NCI-H2227 treated with DMSO at 0.1 percent for 48 hours (cell line): ENCODE data around the gene GPC6.
A peak's percentile ranks its signal among the peaks of the same experiment; 100 is the strongest.

Experiments
- DNase-seq: peaks from one replicate; lab custom pipeline; 2025; lab: John Stamatoyannopoulos, UW

GPC6 gene

GRCh38 chr13:93377196-93377595 is 150.6 kb downstream of the GPC6 start:
- DNase-seq: no peak

GRCh38 chr13:93378184-93378583 is 151.6 kb downstream of the GPC6 start:
- DNase-seq: no peak

GRCh38 chr13:93386116-93386515 is 159.5 kb downstream of the GPC6 start:
- peak; percentile 81 for DNase-seq

- DNase-seq: no peak
Measured at GRCh38 chr13:93388701-93389100, 162.1 kb downstream of the GPC6 start.

GRCh38 chr13:93397619-93398018 is 171.0 kb downstream of the GPC6 start:
- no peak for DNase-seq

GRCh38 chr13:93398167-93399035 is 171.8 kb downstream of the GPC6 start:
- no peak for DNase-seq

GRCh38 chr13:93399212-93399611 is 172.6 kb downstream of the GPC6 start:
- DNase-seq: no peak

GRCh38 chr13:93406136-93406535 is 179.5 kb downstream of the GPC6 start:
- DNase-seq: no peak

GRCh38 chr13:93407551-93407950 is 180.9 kb downstream of the GPC6 start:
- DNase-seq: no peak

GRCh38 chr13:93409001-93409400 is 182.4 kb downstream of the GPC6 start:
- DNase-seq: no peak

- DNase-seq: no peak
Measured at GRCh38 chr13:93409816-93410215, 183.2 kb downstream of the GPC6 start.

- no peak for DNase-seq
Measured at GRCh38 chr13:93411186-93411680, 184.6 kb downstream of the GPC6 start.

- DNase-seq: no peak
Measured at GRCh38 chr13:93412676-93413075, 186.1 kb downstream of the GPC6 start.

- DNase-seq: peak; percentile 45
Measured at GRCh38 chr13:93413972-93414717, 187.5 kb downstream of the GPC6 start.

- peak; percentile 30 for DNase-seq
Measured at GRCh38 chr13:93416736-93417355, 190.2 kb downstream of the GPC6 start.

- DNase-seq: no peak
Measured at GRCh38 chr13:93418398-93418797, 191.8 kb downstream of the GPC6 start.

- no peak for DNase-seq
Measured at GRCh38 chr13:93420206-93420605, 193.6 kb downstream of the GPC6 start.

GRCh38 chr13:93420887-93421286 is 194.3 kb downstream of the GPC6 start:
- DNase-seq: no peak

GRCh38 chr13:93422980-93423543 is 196.5 kb downstream of the GPC6 start:
- no peak for DNase-seq

GRCh38 chr13:93425411-93425810 is 198.8 kb downstream of the GPC6 start:
- DNase-seq: no peak

- DNase-seq: no peak
Measured at GRCh38 chr13:93430381-93430780, 203.8 kb downstream of the GPC6 start.

GRCh38 chr13:93435651-93436050 is 209.0 kb downstream of the GPC6 start:
- DNase-seq: no peak
